IMR-90 (cell line): ENCODE data around the gene KCTD16. TPM values are rescaled to one million over a fixed set of nuclear protein-coding genes. Genes with fewer than 3 reads are reported as not detected.

ENCODE experiments used
- ATAC-seq: fragments of 200-7000 bp; cut with Tn5 transposase; 2 replicates; pipeline ENCODE4 v1.9.1; 2020; ENCODE audit warnings: low read depth, mild to moderate bottlenecking, moderate library complexity
- Bru-seq: library from RNA; stranded (reverse); fragments of 400-500 nt; gene quantifications from one replicate; lab custom pipeline; 2021; lab: Mats Ljungman, UMichigan
- BruChase-seq, 2 experiments: library from RNA; stranded (reverse); fragments of 400-500 nt; gene quantifications; one replicate each; lab custom pipeline; 2021; lab: Mats Ljungman, UMichigan
- BruUV-seq: library from RNA; stranded (reverse); fragments of 400-500 nt; replicated peaks from 2 replicates; lab custom pipeline; 2021; lab: Mats Ljungman, UMichigan
- CTCF ChIA-PET: fragments of 300-600 bp; formaldehyde crosslinking; extraction: SDS; loops from one replicate; lab custom pipeline; 2021; ENCODE audit warnings: antibody characterized with exemption; lab: Yijun Ruan, JAX
- POLR2A ChIA-PET: fragments of 300-600 bp; sonication (Branson Sonifier 250); formaldehyde crosslinking; loops from one replicate; lab custom pipeline; 2022; ENCODE audit warnings: antibody characterized with exemption; ENCODE audit not compliant: unreplicated experiment; lab: Charles Lee
- DNase-seq: peaks from one replicate; pipeline ENCODE4 v3.0.0; 2013
- H2AFZ ChIP-seq: replicated peaks from 2 replicates; pipeline ENCODE3; 2013; ENCODE audit warnings: low read length, mild to moderate bottlenecking; ENCODE audit not compliant: poor library complexity
- H2AK5ac ChIP-seq: 2 replicates; pipeline ENCODE4 v1.6.1; 2013; ENCODE audit warnings: low read depth, low read length, inconsistent platforms
- H2AK9ac ChIP-seq: replicated peaks from 2 replicates; pipeline ENCODE3; 2013; ENCODE audit warnings: mild to moderate bottlenecking, low read depth, low read length, moderate library complexity; ENCODE audit not compliant: poor library complexity
- H2BK120ac ChIP-seq: 2 replicates; pipeline ENCODE4 v1.6.1; 2013; ENCODE audit warnings: low read depth, low read length, inconsistent platforms
- H2BK15ac ChIP-seq: 3 replicates; pipeline ENCODE4 v1.6.1; 2013; ENCODE audit warnings: low read depth, low read length, inconsistent platforms
- H2BK20ac ChIP-seq: 2 replicates; pipeline ENCODE4 v1.6.1; 2013; ENCODE audit warnings: low read depth, mild to moderate bottlenecking, inconsistent platforms, low read length, moderate library complexity
- H2BK5ac ChIP-seq: 2 replicates; pipeline ENCODE4 v1.6.1; 2013; ENCODE audit warnings: mild to moderate bottlenecking, low read depth, low read length, inconsistent platforms; ENCODE audit not compliant: poor library complexity, severe bottlenecking
- H3K14ac ChIP-seq: replicated peaks from 2 replicates; pipeline ENCODE4 v1.6.1; 2013; ENCODE audit warnings: low read depth, low read length, inconsistent platforms
- H3K18ac ChIP-seq: 2 replicates; pipeline ENCODE4 v1.6.1; 2013; ENCODE audit warnings: low read depth, low read length, control low read depth
- H3K23ac ChIP-seq: 2 replicates; pipeline ENCODE4 v1.6.1; 2013; ENCODE audit warnings: low read depth, low read length, inconsistent platforms
- H3K27ac ChIP-seq: 2 replicates; pipeline ENCODE4 v1.5.1; 2013; ENCODE audit warnings: mild to moderate bottlenecking, control low read depth, low read length; ENCODE audit not compliant: insufficient read depth
- H3K27me3 ChIP-seq: 2 replicates; pipeline ENCODE4 v1.6.1; 2013; ENCODE audit warnings: low read length; ENCODE audit not compliant: control insufficient read depth, insufficient read depth
- H3K36me3 ChIP-seq: 2 replicates; pipeline ENCODE4 v1.6.1; 2013; ENCODE audit warnings: low read length, mixed read lengths; ENCODE audit not compliant: control insufficient read depth, insufficient read depth
- H3K4ac ChIP-seq: 2 replicates; pipeline ENCODE4 v1.6.1; 2013; ENCODE audit warnings: low read depth, low read length, inconsistent platforms
- H3K4me1 ChIP-seq: 2 replicates; pipeline ENCODE4 v1.6.1; 2013; ENCODE audit warnings: low read length, mixed read lengths; ENCODE audit not compliant: control insufficient read depth, insufficient read depth
- H3K4me2 ChIP-seq: 2 replicates; pipeline ENCODE4 v1.6.1; 2013; ENCODE audit warnings: low read depth, mild to moderate bottlenecking, control low read depth, low read length, moderate library complexity
- H3K4me3 ChIP-seq: 2 replicates; pipeline ENCODE4 v1.5.1; 2013; ENCODE audit warnings: low read depth, mild to moderate bottlenecking, control low read depth, low read length, moderate library complexity; ENCODE audit not compliant: insufficient read depth
- H3K56ac ChIP-seq: 2 replicates; pipeline ENCODE4 v1.6.1; 2013; ENCODE audit warnings: low read length, inconsistent platforms; ENCODE audit not compliant: insufficient read depth; ENCODE audit errors: extremely low read depth
- H3K79me1 ChIP-seq, 2 experiments: 2 replicates each; pipeline ENCODE4 v1.6.1; 2013; ENCODE audit warnings: low read length in 2 of 2, inconsistent platforms in 1 of 2, low read depth in 1 of 2
- H3K9ac ChIP-seq: 2 replicates; pipeline ENCODE4 v1.6.1; 2013; ENCODE audit warnings: low read depth, low read length, control low read depth
- H3K9me1 ChIP-seq: 2 replicates; pipeline ENCODE4 v1.6.1; 2013; ENCODE audit warnings: low read length, inconsistent platforms; ENCODE audit not compliant: insufficient read depth
- H3K9me3 ChIP-seq: 2 replicates; pipeline ENCODE4 v1.6.1; 2013; ENCODE audit warnings: low read length; ENCODE audit not compliant: control insufficient read depth, insufficient read depth
- H4K20me1 ChIP-seq: 2 replicates; pipeline ENCODE4 v1.6.1; 2013; ENCODE audit warnings: low read length, inconsistent platforms; ENCODE audit not compliant: insufficient read depth
- H4K5ac ChIP-seq: 2 replicates; pipeline ENCODE4 v1.6.1; 2013; ENCODE audit warnings: mild to moderate bottlenecking, low read depth, low read length, control low read depth
- H4K8ac ChIP-seq, 2 experiments: 2 replicates each; pipeline ENCODE4 v1.6.1; 2013; ENCODE audit warnings: low read depth in 2 of 2, low read length in 2 of 2, control low read depth in 1 of 2, inconsistent platforms in 1 of 2
- H4K91ac ChIP-seq: 2 replicates; pipeline ENCODE4 v1.6.1; 2013; ENCODE audit warnings: low read depth, low read length, inconsistent platforms; ENCODE audit not compliant: insufficient read depth
- BHLHE40 ChIP-seq: fragments of 150-350 bp; IDR thresholded peaks from 2 replicates; pipeline ENCODE4 v1.6.1; 2016; ENCODE audit warnings: mild to moderate bottlenecking, low read depth, low read length
- CEBPB ChIP-seq: IDR thresholded peaks from 2 replicates; pipeline ENCODE4 v1.6.1; 2012; ENCODE audit warnings: low read depth, low read length, improper control_type of control experiment
- CHD1 ChIP-seq: IDR thresholded peaks from 2 replicates; pipeline ENCODE4 v1.6.1; 2012; ENCODE audit warnings: low read depth, low read length, improper control_type of control experiment
- ELK1 ChIP-seq: fragments of 150-350 bp; IDR thresholded peaks from 2 replicates; pipeline ENCODE4 v1.6.1; 2016; ENCODE audit warnings: low read depth, mild to moderate bottlenecking, low read length, moderate library complexity, borderline replicate concordance
- FOS ChIP-seq: fragments of 150-350 bp; IDR thresholded peaks from 2 replicates; pipeline ENCODE4 v1.6.1; 2016; ENCODE audit warnings: low read depth, low read length
- MAFK ChIP-seq: IDR thresholded peaks from 2 replicates; pipeline ENCODE4 v1.6.1; 2012; ENCODE audit warnings: low read depth, low read length, improper control_type of control experiment
- MAZ ChIP-seq: IDR thresholded peaks from 2 replicates; pipeline ENCODE4 v1.6.1; 2012; ENCODE audit warnings: low read depth, mild to moderate bottlenecking, low read length, improper control_type of control experiment, moderate library complexity, borderline replicate concordance
- MXI1 ChIP-seq: IDR thresholded peaks from 2 replicates; pipeline ENCODE4 v1.6.1; 2012; ENCODE audit warnings: low read depth, mild to moderate bottlenecking, low read length, moderate library complexity, borderline replicate concordance
- NFE2L2 ChIP-seq: fragments of 150-350 bp; IDR thresholded peaks from 2 replicates; pipeline ENCODE4 v1.6.1; 2016; ENCODE audit warnings: low read depth, mild to moderate bottlenecking, low read length
- RAD21 ChIP-seq: IDR thresholded peaks from 2 replicates; pipeline ENCODE4 v1.6.1; 2012; ENCODE audit warnings: low read length, improper control_type of control experiment
- RFX5 ChIP-seq: IDR thresholded peaks from 2 replicates; pipeline ENCODE4 v1.8.0; 2012; ENCODE audit warnings: low read depth, mild to moderate bottlenecking, low read length, moderate library complexity
- SMC3 ChIP-seq: fragments of 150-350 bp; IDR thresholded peaks from 2 replicates; pipeline ENCODE4 v1.6.1; 2016; ENCODE audit warnings: low read depth, mild to moderate bottlenecking, antibody characterized with exemption, low read length, moderate library complexity
- WGBS, 2 experiments: methylation state at CpG; one replicate each; pipeline versions ENCODE4 v1.1.5 to v1.1.7; 2013; ENCODE audit warnings: missing lambda C conversion rate in 2 of 2; ENCODE audit not compliant: insufficient read length in 1 of 2; ENCODE audit errors: extremely low coverage in 2 of 2; 5-methylcytosine and 5-hydroxymethylcytosine counted together
- dilution Hi-C: fragments of 300-500 bp; cut with HindIII; formaldehyde crosslinking; loops from one replicate; pipeline ENCODE4 v1.14.3; 2018; ENCODE audit warnings: low sequenced_read_pairs; ENCODE audit not compliant: unreplicated experiment
- in situ Hi-C: fragments of 300-500 bp; cut with MboI; formaldehyde crosslinking; loops from 3 replicates; pipeline ENCODE4 v1.14.3; 2019; ENCODE audit warnings: low sequenced_read_pairs, inconsistent platforms, mixed read lengths
- intact Hi-C: fragments of 100-400 bp; cut with micrococcal nuclease; formaldehyde crosslinking; loops from 2 replicates; pipeline ENCODE4 v1.10.0; 2022
- long read RNA-seq: library from polyadenylated mRNA; unstranded; transcript quantifications from one replicate; pipeline ENCODE4 v2.0.0, GENCODE V29; 2021; ENCODE audit not compliant: unreplicated experiment
- polyA plus RNA-seq, 3 experiments: library from polyadenylated mRNA; depleted of rRNA; stranded (reverse); fragments of >200 nt; gene quantifications; 2 replicates each; pipeline ENCODE4 v1.2.3, GENCODE V29; 2012; ENCODE audit warnings: low replicate concordance in 1 of 3
- total RNA-seq: library from RNA; depleted of rRNA; stranded (reverse); fragments of >200 nt; gene quantifications from 2 replicates; pipeline ENCODE4 v1.2.3, GENCODE V29; 2012; rRNA removed
- TF ChIP-seq, protein P1 (sequence below): fragments of 150-350 bp; IDR thresholded peaks from 2 replicates; pipeline ENCODE4 v1.6.1; 2017; ENCODE audit warnings: mild to moderate bottlenecking, antibody characterized with exemption, low read length, low read depth

The KCTD16 gene
- total RNA-seq: 1.1 and 1.4 TPM in 2 replicates
- polyA plus RNA-seq (2012; rRNA removed): 0.40 and 0.43 TPM in 2 replicates
- 0.14 and 0.21 TPM in 2 replicates for polyA plus RNA-seq (2012; cell fraction: cytosol; rRNA removed)
- polyA plus RNA-seq (2012; cell fraction: nucleus; rRNA removed; ENCODE audit: low replicate concordance): 0.16 and 0.54 TPM in 2 replicates
- Bru-seq, nascent RNA: percentile 64 among the genes with signal in this experiment
- percentile 60 among the genes with signal in this experiment for BruChase-seq, experiment 1, labeled RNA remaining after a 6-hour chase
- percentile 66 among the genes with signal in this experiment for BruChase-seq, experiment 2, labeled RNA remaining after a 2-hour chase
- long read RNA-seq, partial matches to known transcripts: 0 of 2 reads
- long read RNA-seq, other reads (novel, unspliced or antisense): 2 of 2 reads

DNA sequence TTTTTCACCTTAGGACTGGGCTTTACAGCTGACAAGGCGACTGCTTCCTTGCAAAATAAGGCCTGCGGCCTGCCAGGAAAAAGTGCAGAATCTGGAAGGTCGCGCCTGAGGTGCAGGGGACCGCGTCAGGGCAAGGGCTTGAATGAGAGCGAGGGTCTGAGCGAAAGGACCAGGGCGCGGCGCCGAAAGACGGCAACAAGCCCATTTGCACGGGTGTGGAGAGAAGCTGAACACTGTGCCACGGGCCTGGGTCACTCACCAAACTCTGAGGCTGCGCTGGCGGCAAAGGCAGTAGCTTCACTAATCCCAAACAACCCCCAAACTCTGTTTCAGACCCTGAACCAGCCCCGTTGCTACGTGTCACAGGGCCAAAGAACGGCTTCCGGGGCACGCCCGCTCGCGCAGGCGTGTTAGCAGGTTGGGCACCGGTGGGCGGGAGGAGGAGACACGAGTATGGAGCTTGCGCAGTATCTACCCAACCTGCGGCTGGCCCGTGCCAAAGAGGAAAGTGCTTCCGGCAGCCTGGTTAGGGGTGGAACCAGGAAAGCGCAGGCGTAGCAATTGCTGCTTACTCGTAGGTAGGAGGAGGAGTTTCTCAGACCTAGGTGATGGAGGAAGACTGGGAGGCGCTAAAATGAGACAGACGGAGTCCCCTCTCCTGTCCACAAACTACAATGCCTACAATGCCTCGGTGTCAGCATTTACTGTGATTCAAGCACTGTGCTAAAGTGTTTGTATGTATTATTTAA lies at the start of gene KCTD16, which contains the start of gene YIPF5:
Gene KCTD16, plus strand, starts transcription at position 598 of the 749 bp plus-strand sequence.
Gene YIPF5, minus strand, starts transcription at position 384 of the 749 bp plus-strand sequence. CDS start 704 bp downstream, outside the sequence.
- Histone ChIP-seq H3K18ac (peak within 1 kb of the TSS; percentile 80), H3K27ac (peak within 1 kb of the TSS; percentile 93), H3K23ac (peak within 1 kb of the TSS; percentile 93), H2AK9ac (peak within 1 kb of the TSS; percentile 81), H2BK5ac (peak within 1 kb of the TSS; percentile 87), H3K14ac (peak within 1 kb of the TSS; percentile 96), H2BK120ac (peak within 1 kb of the TSS; percentile 48), H4K20me1 (no peaks in the 10 kb centered on the region), H3K9me1 (no peaks in the 10 kb centered on the region; the same call in 1 of the 2 replicates), H2AFZ (peak within 1 kb of the TSS; percentile 94), H3K4me2 (peak within 1 kb of the TSS; percentile 93), H4K91ac (peak within 1 kb of the TSS; percentile 90), H2AK5ac (peak within 1 kb of the TSS; percentile 25), H3K4ac (peak within 1 kb of the TSS; percentile 90), H3K9me3 (no peaks in the 10 kb centered on the region), H3K4me3 (peak within 1 kb of the TSS; percentile 80), H3K9ac (peak within 1 kb of the TSS; percentile 95), H2BK15ac (peak within 1 kb of the TSS; percentile 88; the same call in 2 of the 3 replicates), H3K79me1 (peaks cover 7 to 31% of the 10 kb centered on the region in 2 experiments; a peak in 3 of 4 replicates), H3K27me3 (no peaks in the 10 kb centered on the region), H3K56ac (peak within 1 kb of the TSS; percentile 88), H4K5ac (peak within 1 kb of the TSS; percentile 96), H2BK20ac (peak within 1 kb of the TSS; percentile 45; the same call in 1 of the 2 replicates), H3K36me3 (no peaks in the 10 kb centered on the region; the same call in 1 of the 2 replicates), H4K8ac (peak within 1 kb of the TSS; percentile 92 to 96), H3K4me1 (peaks cover 1% of the 10 kb centered on the region; the same call in 1 of the 2 replicates)
- ChIA-PET POLR2A (interaction anchor here (0.5 to 0.6 kb wide), 2 partner anchors 10 to 29 kb away, joined by 3 to 5 read pairs; no protein-coding TSS in a partner anchor), CTCF (interaction anchor here (0.7 kb wide), 1 partner anchor 22 kb away, joined by 3 read pairs; no protein-coding TSS in a partner anchor)
- peak; percentile 98 for ATAC-seq
- DNase-seq: peak; percentile 96
- dilution Hi-C loops: no loop called here
- intact Hi-C loops: loop anchor here (5.0 kb wide), 1 partner anchor 1248 kb away; no protein-coding TSS in a partner anchor
- 0% methylated on average over 8 of the region's 39 CpGs; no CpG with 5 or more reads in 1 of the 2 experiments for WGBS, 2 experiments
- no TSS peak for BruUV-seq
- in situ Hi-C loops: loop anchor here (25.0 kb wide), 1 partner anchor 1258 kb away; no protein-coding TSS in a partner anchor
- TF ChIP-seq, protein P1, sequence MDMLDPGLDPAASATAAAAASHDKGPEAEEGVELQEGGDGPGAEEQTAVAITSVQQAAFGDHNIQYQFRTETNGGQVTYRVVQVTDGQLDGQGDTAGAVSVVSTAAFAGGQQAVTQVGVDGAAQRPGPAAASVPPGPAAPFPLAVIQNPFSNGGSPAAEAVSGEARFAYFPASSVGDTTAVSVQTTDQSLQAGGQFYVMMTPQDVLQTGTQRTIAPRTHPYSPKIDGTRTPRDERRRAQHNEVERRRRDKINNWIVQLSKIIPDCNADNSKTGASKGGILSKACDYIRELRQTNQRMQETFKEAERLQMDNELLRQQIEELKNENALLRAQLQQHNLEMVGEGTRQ: 0 out of 2 replicates have a peak, but pooled peaks have one; percentile 26
- TF ChIP-seq MXI1: peak; percentile 66; the same call in 1 of the 2 replicates
- no peak for TF ChIP-seq CHD1
- no peak for TF ChIP-seq CEBPB
- peak; percentile 31; the same call in 1 of the 2 replicates for TF ChIP-seq MAZ
- no peak for TF ChIP-seq RAD21
- TF ChIP-seq RFX5: no peak
- TF ChIP-seq ELK1: no peak
- no peak for TF ChIP-seq SMC3
- TF ChIP-seq FOS: no peak
- TF ChIP-seq NFE2L2: no peak
- TF ChIP-seq MAFK: peak; percentile 26; the same call in 1 of the 2 replicates
- peak; percentile 94 for TF ChIP-seq BHLHE40
